Measurements from ENCODE around the gene EFNA1. TPM values are rescaled to one million over a fixed set of nuclear protein-coding genes. Genes with fewer than 3 reads are reported as not detected.
"Not testable (repeated sequence)": the region's sequence is repeated elsewhere in the genome, so short reads cannot be mapped to it uniquely, and the experiment has no call there.

The EFNA1 gene
- total RNA-seq, 4 donors from 2014 or later: 88.9 to 198 (median 120) TPM

- TF ChIP-seq POLR2AphosphoS5 (IDR thresholded peaks at IDR 0.05) (peak in 1 of 3 donors; percentile 34), EP300 (IDR thresholded peaks at IDR 0.05) (no peak), POLR2A (IDR thresholded peaks at IDR 0.05) (peak in 1 of 2 donors; percentile 57)
- Histone ChIP-seq H3K9me3 (no peaks in the 10 kb centered on the region), H3K4me3 (peak within 1 kb of the TSS; percentile 80), H3K36me3 (no peaks in the 10 kb centered on the region), H3K4me1 (peaks cover 37% of the 10 kb centered on the region), H3K27me3 (no peaks in the 10 kb centered on the region), H3K27ac (peak within 1 kb of the TSS; percentile 87)
- 1% methylated on average over 34 of the region's 42 CpGs for WGBS
- peak; percentile 95 to 96 for DNase-seq (ENCODE audit: low spot score in 2 of 2)
Observed at GRCh38 chr1:155139895-155140629, 12.4 kb downstream of the EFNA1 start, which contains the start of gene DPM3. DPM3 (minus strand) TSS chr1:155140531; CDS start chr1:155140240, 291 bp downstream.

DNA sequence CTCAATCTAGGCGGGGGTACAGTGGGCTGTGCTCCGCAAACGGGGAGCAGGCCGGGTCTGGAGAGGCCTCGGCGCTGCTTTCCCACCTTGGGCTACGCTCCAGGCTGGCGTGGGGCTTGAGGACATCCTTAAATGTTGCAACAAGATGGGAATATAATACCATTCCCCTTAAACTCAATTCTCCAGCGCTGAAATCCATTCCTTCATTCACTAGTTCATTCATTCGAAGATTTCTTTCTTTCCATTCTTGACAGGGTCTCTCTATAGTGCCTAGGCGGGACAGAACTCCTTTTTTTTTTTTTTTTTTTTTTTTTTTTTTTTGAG, 12.9 kb downstream of the EFNA1 start:
- Histone ChIP-seq H3K9me3 (no peaks in the 10 kb centered on the region), H3K4me3 (peak overlapping the region; percentile 80), H3K27me3 (no peaks in the 10 kb centered on the region), H3K27ac (peak overlapping the region; percentile 87), H3K36me3 (no peaks in the 10 kb centered on the region), H3K4me1 (peaks cover 32% of the 10 kb centered on the region)
- TF ChIP-seq, protein P1, sequence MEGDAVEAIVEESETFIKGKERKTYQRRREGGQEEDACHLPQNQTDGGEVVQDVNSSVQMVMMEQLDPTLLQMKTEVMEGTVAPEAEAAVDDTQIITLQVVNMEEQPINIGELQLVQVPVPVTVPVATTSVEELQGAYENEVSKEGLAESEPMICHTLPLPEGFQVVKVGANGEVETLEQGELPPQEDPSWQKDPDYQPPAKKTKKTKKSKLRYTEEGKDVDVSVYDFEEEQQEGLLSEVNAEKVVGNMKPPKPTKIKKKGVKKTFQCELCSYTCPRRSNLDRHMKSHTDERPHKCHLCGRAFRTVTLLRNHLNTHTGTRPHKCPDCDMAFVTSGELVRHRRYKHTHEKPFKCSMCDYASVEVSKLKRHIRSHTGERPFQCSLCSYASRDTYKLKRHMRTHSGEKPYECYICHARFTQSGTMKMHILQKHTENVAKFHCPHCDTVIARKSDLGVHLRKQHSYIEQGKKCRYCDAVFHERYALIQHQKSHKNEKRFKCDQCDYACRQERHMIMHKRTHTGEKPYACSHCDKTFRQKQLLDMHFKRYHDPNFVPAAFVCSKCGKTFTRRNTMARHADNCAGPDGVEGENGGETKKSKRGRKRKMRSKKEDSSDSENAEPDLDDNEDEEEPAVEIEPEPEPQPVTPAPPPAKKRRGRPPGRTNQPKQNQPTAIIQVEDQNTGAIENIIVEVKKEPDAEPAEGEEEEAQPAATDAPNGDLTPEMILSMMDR (IDR thresholded peaks at IDR 0.05): no peak
- no peak for TF ChIP-seq POLR2AphosphoS5 (IDR thresholded peaks at IDR 0.05)
- TF ChIP-seq POLR2A (IDR thresholded peaks at IDR 0.05): no peak
- no peak for TF ChIP-seq EP300 (IDR thresholded peaks at IDR 0.05)
- 5% methylated on average over 11 of the region's 11 CpGs for WGBS
- DNase-seq (ENCODE audit: low spot score in 2 of 2): no peak

GRCh38 chr1:155141749-155142148, 14.1 kb downstream of the EFNA1 start:
- H3K27me3 ChIP-seq: peaks cover 3% of the 10 kb centered on the region
- 87% methylated on average over 7 of the region's 7 CpGs for WGBS
- TF ChIP-seq, protein P1 (IDR thresholded peaks at IDR 0.05): no peak
- no peak for TF ChIP-seq EP300 (IDR thresholded peaks at IDR 0.05)
- no peak for TF ChIP-seq POLR2AphosphoS5 (IDR thresholded peaks at IDR 0.05)
- TF ChIP-seq POLR2A (IDR thresholded peaks at IDR 0.05): no peak

GRCh38 chr1:155145491-155145890, 17.8 kb downstream of the EFNA1 start:
- no peak overlapping the region for H3K4me3 ChIP-seq
- WGBS: 91% methylated on average over 3 of the region's 3 CpGs

More at GRCh38 chr1:155141749-155142148, 14.1 kb downstream of the EFNA1 start:
- H3K36me3 ChIP-seq: no peaks in the 10 kb centered on the region
- peaks cover 30% of the 10 kb centered on the region for H3K4me1 ChIP-seq
- H3K27ac ChIP-seq: no peak overlapping the region
- peak in 1 of 2 donors; percentile 42 for DNase-seq (ENCODE audit: low spot score in 2 of 2)
- no peaks in the 10 kb centered on the region for H3K9me3 ChIP-seq
- no peak overlapping the region for H3K4me3 ChIP-seq

GRCh38 chr1:155155996-155156643, 28.4 kb downstream of the EFNA1 start:
- 73% methylated on average over 3 of the region's 3 CpGs for WGBS
- H3K36me3 ChIP-seq; H3K9me3 ChIP-seq; DNase-seq (ENCODE audit: low spot score in 2 of 2); H3K4me3 ChIP-seq; H3K27me3 ChIP-seq; H3K27ac ChIP-seq; H3K4me1 ChIP-seq: not testable (repeated sequence)

More at GRCh38 chr1:155145491-155145890, 17.8 kb downstream of the EFNA1 start:
- Histone ChIP-seq H3K4me1 (peaks cover 2% of the 10 kb centered on the region), H3K9me3 (no peaks in the 10 kb centered on the region), H3K27ac (no peak overlapping the region), H3K27me3 (peaks cover 3% of the 10 kb centered on the region), H3K36me3 (no peaks in the 10 kb centered on the region)
- TF ChIP-seq POLR2AphosphoS5 (IDR thresholded peaks at IDR 0.05) (no peak), EP300 (IDR thresholded peaks at IDR 0.05) (no peak), POLR2A (IDR thresholded peaks at IDR 0.05) (no peak)
- TF ChIP-seq, protein P1 (IDR thresholded peaks at IDR 0.05): no peak
- DNase-seq (ENCODE audit: low spot score in 2 of 2): no peak

GRCh38 chr1:155158991-155159390, 31.3 kb downstream of the EFNA1 start:
- peak in 1 of 2 donors; percentile 14 for DNase-seq (ENCODE audit: low spot score in 2 of 2)
- Histone ChIP-seq H3K4me1 (no peaks in the 10 kb centered on the region), H3K9me3 (no peaks in the 10 kb centered on the region), H3K27me3 (no peaks in the 10 kb centered on the region), H3K27ac (no peak overlapping the region), H3K4me3 (no peak overlapping the region), H3K36me3 (no peaks in the 10 kb centered on the region)
- TF ChIP-seq POLR2A (IDR thresholded peaks at IDR 0.05): no peak
- TF ChIP-seq, protein P1 (IDR thresholded peaks at IDR 0.05): no peak
- TF ChIP-seq POLR2AphosphoS5 (IDR thresholded peaks at IDR 0.05): no peak
- TF ChIP-seq EP300 (IDR thresholded peaks at IDR 0.05): no peak
- WGBS: 53% methylated on average over 1 of the region's 1 CpG
